DOHH2 (cell line): ENCODE data around the gene PACRG.

Source experiments
- EZH2phosphoT487 ChIP-seq: fragments of 200-600 bp; sonication (generic); IDR thresholded peaks from 2 replicates; pipeline ENCODE4 v1.6.1; 2017; ENCODE audit warnings: borderline replicate concordance, mild to moderate bottlenecking, antibody characterized with exemption, low read length, moderate library complexity, mixed read lengths
- TF ChIP-seq, protein P1 (sequence below): fragments of 200-600 bp; sonication (generic); IDR thresholded peaks from one replicate; pipeline ENCODE4 v1.5.1; 2014; ENCODE audit warnings: antibody characterized with exemption, mild to moderate bottlenecking, low read depth, low read length; ENCODE audit not compliant: poor library complexity, severe bottlenecking

GRCh38 chr6:163243083-163243482 lies 515.3 kb downstream of the PACRG start:
- TF ChIP-seq, protein P1, sequence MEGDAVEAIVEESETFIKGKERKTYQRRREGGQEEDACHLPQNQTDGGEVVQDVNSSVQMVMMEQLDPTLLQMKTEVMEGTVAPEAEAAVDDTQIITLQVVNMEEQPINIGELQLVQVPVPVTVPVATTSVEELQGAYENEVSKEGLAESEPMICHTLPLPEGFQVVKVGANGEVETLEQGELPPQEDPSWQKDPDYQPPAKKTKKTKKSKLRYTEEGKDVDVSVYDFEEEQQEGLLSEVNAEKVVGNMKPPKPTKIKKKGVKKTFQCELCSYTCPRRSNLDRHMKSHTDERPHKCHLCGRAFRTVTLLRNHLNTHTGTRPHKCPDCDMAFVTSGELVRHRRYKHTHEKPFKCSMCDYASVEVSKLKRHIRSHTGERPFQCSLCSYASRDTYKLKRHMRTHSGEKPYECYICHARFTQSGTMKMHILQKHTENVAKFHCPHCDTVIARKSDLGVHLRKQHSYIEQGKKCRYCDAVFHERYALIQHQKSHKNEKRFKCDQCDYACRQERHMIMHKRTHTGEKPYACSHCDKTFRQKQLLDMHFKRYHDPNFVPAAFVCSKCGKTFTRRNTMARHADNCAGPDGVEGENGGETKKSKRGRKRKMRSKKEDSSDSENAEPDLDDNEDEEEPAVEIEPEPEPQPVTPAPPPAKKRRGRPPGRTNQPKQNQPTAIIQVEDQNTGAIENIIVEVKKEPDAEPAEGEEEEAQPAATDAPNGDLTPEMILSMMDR: no peak
- TF ChIP-seq EZH2phosphoT487: no peak
